Fibroblast of the aortic adventitia (primary cell): ENCODE results near the gene PLA2G4E. TPM values are rescaled to one million over a fixed set of nuclear protein-coding genes. Genes with fewer than 3 reads are reported as not detected.

Experiments
- DNase-seq: peaks from one replicate; pipeline ENCODE4 v3.0.0-alpha.2; 2010; ENCODE audit warnings: low read depth
- H3K4me3 ChIP-seq: 2 replicates; pipeline ENCODE4 v1.5.1; 2011; ENCODE audit warnings: low read depth, mild to moderate bottlenecking, control low read depth, low read length, moderate library complexity
- CTCF ChIP-seq: IDR thresholded peaks from 2 replicates; pipeline ENCODE4 v1.5.1; 2011; ENCODE audit warnings: mild to moderate bottlenecking, low read length, control low read depth, inconsistent platforms; ENCODE audit not compliant: insufficient read depth
- total RNA-seq: library from RNA; depleted of rRNA; stranded (reverse); fragments of >200 nt; gene quantifications from 2 replicates; pipeline ENCODE4 v1.2.3, GENCODE V29; 2012; ENCODE audit warnings: low replicate concordance

Gene PLA2G4E
- total RNA-seq, 1 donor: not detected

DNA sequence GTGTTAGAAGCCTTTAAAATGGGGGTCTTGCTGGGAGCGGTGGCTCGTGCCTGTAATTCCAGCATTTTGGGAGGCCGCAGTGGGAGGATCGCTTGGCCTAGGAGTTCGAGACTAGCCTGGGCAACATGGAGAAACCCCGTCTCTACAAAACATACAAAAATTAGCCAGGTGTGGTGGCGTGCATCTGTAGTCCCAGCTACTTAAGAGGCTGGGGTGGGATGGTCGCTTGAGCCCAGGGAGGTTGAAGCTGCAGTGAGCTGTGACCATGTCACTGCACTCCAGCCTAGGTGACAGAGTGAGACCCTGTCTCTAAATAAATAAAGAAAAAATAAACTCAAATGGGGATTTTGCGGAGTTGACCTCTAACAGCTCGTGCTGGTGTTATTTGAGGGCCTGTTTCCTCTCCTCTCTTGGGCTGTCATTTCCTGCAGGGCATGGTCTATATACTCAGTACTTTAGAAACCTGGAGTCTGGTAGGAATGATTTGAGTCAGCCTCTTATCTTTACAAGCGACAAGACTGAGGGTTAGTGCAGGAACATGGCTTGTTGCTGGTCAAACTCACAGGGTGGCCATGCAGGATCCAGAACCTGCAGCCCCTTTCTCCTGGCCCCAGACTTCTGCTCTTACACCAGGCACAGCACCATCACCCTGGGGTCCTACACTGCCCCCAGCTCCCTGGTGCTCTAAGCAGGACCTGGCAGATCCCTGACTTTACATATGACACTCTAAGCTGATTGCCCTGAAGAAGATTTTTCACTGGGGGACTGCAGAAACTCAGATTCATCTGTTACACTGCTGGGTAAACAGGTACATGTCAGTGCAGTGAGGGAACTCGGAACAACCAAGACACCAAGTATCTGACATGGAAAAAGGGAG lies 63.6 kb downstream of the PLA2G4E start:
- no peak overlapping the region for H3K4me3 ChIP-seq
- TF ChIP-seq CTCF: no peak
- DNase-seq: no peak

DNA sequence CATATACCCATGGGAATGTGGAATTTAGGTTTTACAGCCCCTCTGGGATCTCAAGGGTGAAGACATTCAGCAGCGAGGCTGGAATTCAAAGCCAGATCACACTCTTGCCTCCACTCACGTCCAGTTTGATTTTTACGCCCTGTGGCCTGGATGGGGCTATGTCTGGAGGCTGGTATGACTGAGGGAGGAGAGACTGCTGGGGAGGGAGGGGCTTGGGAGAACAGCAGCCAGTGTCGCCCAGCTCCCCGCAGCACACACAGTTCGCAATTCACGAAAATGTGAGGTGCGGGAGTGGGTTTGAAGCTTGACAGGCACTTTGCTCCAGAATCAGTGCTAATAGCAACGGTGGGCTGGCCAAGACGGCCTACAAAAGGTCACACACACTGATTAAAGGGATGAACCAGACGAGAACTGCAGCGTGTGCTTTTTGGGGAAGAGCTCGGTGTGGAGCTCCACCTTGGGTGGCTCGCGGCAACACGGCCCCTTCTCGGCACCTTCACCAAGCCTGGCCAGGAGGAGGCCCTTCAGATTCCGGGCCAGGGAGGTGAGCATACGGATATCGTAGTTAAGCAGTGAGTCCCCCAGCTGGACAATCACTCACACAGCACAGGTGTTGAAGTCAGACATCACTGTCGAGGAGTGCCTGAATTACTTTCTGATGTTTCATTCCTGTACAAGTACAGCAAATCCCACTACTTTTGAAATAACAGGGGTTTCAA lies 64.9 kb downstream of the PLA2G4E start:
- TF ChIP-seq CTCF: no peak
- no peak for DNase-seq
- no peak overlapping the region for H3K4me3 ChIP-seq

GRCh38 chr15:41955100-41955499 lies 65.7 kb downstream of the PLA2G4E start:
- no peak for TF ChIP-seq CTCF

DNA sequence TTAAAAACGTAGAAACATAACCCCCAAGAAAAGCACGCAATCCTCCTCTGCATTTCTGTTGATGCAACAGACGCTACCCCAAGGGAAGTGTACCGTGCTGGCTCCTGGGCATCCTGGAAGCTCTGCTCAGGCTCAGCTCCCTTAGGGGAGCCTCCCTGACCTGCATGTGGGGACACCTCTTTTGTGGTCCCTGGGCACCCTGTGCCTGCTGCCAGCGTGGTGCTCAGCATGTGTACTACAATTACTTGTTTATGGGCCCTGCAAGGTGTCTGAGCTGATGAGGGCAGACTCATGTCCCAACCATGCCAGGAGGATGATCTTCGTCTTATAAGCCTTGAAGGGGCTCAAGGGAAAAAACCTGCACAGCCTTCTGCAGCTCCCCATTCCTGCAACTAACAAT lies 66.8 kb downstream of the PLA2G4E start:
- TF ChIP-seq CTCF: no peak
- no peak for DNase-seq
- no peak overlapping the region for H3K4me3 ChIP-seq

More at GRCh38 chr15:41955100-41955499, 65.7 kb downstream of the PLA2G4E start:
- no peak for DNase-seq
- no peak overlapping the region for H3K4me3 ChIP-seq

GRCh38 chr15:41952013-41952563 lies 68.8 kb downstream of the PLA2G4E start:
- DNase-seq: no peak
- TF ChIP-seq CTCF: no peak
- no peak overlapping the region for H3K4me3 ChIP-seq

DNA sequence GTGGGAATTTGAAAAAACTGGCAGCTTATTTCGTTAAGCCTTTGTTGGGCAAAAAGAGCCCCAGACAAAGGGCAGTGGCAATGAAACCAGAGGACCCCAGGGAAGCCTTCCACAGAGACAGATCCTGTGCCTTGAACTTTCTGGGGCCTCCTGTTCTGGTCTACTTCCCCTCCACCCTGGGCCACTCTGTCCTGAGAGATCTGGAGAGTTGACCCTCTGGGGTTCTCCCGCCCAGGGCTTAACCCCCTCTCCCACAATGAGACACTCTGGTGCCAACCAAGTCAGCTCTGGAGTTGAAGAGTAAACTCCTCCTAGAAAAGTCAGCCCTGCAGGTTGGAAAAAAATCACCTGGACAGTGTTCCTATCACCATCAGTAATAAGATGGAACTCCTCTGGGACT lies 69.3 kb downstream of the PLA2G4E start:
- H3K4me3 ChIP-seq: no peak overlapping the region
- no peak for TF ChIP-seq CTCF
- DNase-seq: no peak
